ENCODE measurements around the gene FCHSD2.
A peak's percentile ranks its signal among the peaks of the same experiment; 100 is the strongest.

FCHSD2 gene

GRCh38 chr11:73186294-73186850 lies 44.3 kb upstream of the FCHSD2 start:
- no peak for TF ChIP-seq CTCF (IDR thresholded peaks at IDR 0.05)

- no peak for TF ChIP-seq CTCF (IDR thresholded peaks at IDR 0.05)
Measured at GRCh38 chr11:73185680-73186293, 43.7 kb upstream of the FCHSD2 start.

- TF ChIP-seq CTCF (IDR thresholded peaks at IDR 0.05): peak; percentile 93
Measured at GRCh38 chr11:73184953-73185671, 43.0 kb upstream of the FCHSD2 start.

GRCh38 chr11:73182824-73183321 lies 40.8 kb upstream of the FCHSD2 start:
- no peak; the same call in 1 of the 2 replicates for TF ChIP-seq CTCF (IDR thresholded peaks at IDR 0.05)

GRCh38 chr11:73178681-73179080 lies 36.6 kb upstream of the FCHSD2 start:
- no peak for TF ChIP-seq CTCF (IDR thresholded peaks at IDR 0.05)

GRCh38 chr11:73177778-73178539 lies 35.8 kb upstream of the FCHSD2 start:
- peak; percentile 79 for TF ChIP-seq CTCF (IDR thresholded peaks at IDR 0.05)

- no peak for TF ChIP-seq CTCF (IDR thresholded peaks at IDR 0.05)
Measured at GRCh38 chr11:73177380-73177777, 35.3 kb upstream of the FCHSD2 start.
